C4-2B (cell line): ENCODE measurements around the gene ZNF552.

Experiments
- CTCF ChIP-seq: fragments of 450-650 bp; conservative IDR thresholded peaks from 2 replicates; pipeline ENCODE4 v1.5.1; 2017; ENCODE audit warnings: mild to moderate bottlenecking
- ZFX ChIP-seq: fragments of 450-650 bp; IDR thresholded peaks from 2 replicates; pipeline ENCODE4 v1.6.1; 2017

GRCh38 chr19:57776764-57777296, 37.9 kb downstream of the ZNF552 start:
- TF ChIP-seq CTCF: no peak
- TF ChIP-seq ZFX: no peak
